Right forelimb (tissue), 1 donor: ENCODE results near the gene GNPTG.

Source experiments
- DNase-seq: peaks from one replicate; pipeline ENCODE4 v3.0.0-alpha.2; 2018

GNPTG gene

GRCh38 chr16:1375741-1376410 is 24.1 kb downstream of the GNPTG start:
- no peak for DNase-seq

GRCh38 chr16:1377406-1378010 is 25.8 kb downstream of the GNPTG start:
- DNase-seq, result no peak

GRCh38 chr16:1378087-1378803 is 26.5 kb downstream of the GNPTG start:
- no peak for DNase-seq

GRCh38 chr16:1378804-1379303 is 27.1 kb downstream of the GNPTG start:
- peak; percentile 63 for DNase-seq

- peak; percentile 73 for DNase-seq
These were observed 27.8 kb downstream of the GNPTG start for GRCh38 chr16:1379304-1380076.

- no peak for DNase-seq
These were observed 28.5 kb downstream of the GNPTG start for GRCh38 chr16:1380195-1380594.

GRCh38 chr16:1381612-1382406 is 30.1 kb downstream of the GNPTG start:
- no peak for DNase-seq

- no peak for DNase-seq
These were observed 31.8 kb downstream of the GNPTG start for GRCh38 chr16:1383556-1383955.

- no peak for DNase-seq
These were observed 33.5 kb downstream of the GNPTG start for GRCh38 chr16:1385232-1385631.

GRCh38 chr16:1387331-1387730 is 35.6 kb downstream of the GNPTG start:
- DNase-seq, result no peak

- DNase-seq, result no peak
These were observed 38.0 kb downstream of the GNPTG start for GRCh38 chr16:1389762-1390161.

GRCh38 chr16:1390239-1390779 is 38.6 kb downstream of the GNPTG start:
- no peak for DNase-seq

GRCh38 chr16:1392826-1393225 is 41.1 kb downstream of the GNPTG start:
- no peak for DNase-seq

GRCh38 chr16:1393613-1394176 is 42.0 kb downstream of the GNPTG start:
- DNase-seq, result no peak

GRCh38 chr16:1394367-1394951 is 42.7 kb downstream of the GNPTG start:
- no peak for DNase-seq

GRCh38 chr16:1395444-1396031 is 43.8 kb downstream of the GNPTG start:
- DNase-seq, result no peak

GRCh38 chr16:1397779-1398178 is 46.0 kb downstream of the GNPTG start:
- DNase-seq, result no peak

GRCh38 chr16:1398351-1398750 is 46.6 kb downstream of the GNPTG start:
- DNase-seq, result no peak

- DNase-seq, result no peak
These were observed 47.3 kb downstream of the GNPTG start for GRCh38 chr16:1398826-1399581.
